SK-N-SH treated with all-trans-retinoic acid at 6 μM for 48 hours (cell line): Measurements from ENCODE around the gene SLC9B1.

Experiments
- ATAC-seq: fragments of 200-7000 bp; cut with Tn5 transposase; 3 replicates; pipeline ENCODE4 v1.9.1; 2020; ENCODE audit warnings: mild to moderate bottlenecking, moderate library complexity
- ARNTL ChIP-seq: fragments of 450-650 bp; formaldehyde crosslinking; IDR thresholded peaks from 2 replicates; pipeline ENCODE4 v1.5.0; 2020; ENCODE audit warnings: low read depth, mild to moderate bottlenecking, moderate library complexity, borderline replicate concordance
- BACH2 ChIP-seq: fragments of 250-450 bp; sonication (Bioruptor Pico); IDR thresholded peaks from 2 replicates; pipeline ENCODE4 v1.9.0; 2021; ENCODE audit warnings: mild to moderate bottlenecking, borderline replicate concordance
- CSDC2 ChIP-seq: fragments of 250-450 bp; sonication (Bioruptor Pico); IDR thresholded peaks from 2 replicates; pipeline ENCODE4 v1.5.0; 2020; ENCODE audit warnings: mild to moderate bottlenecking, moderate library complexity
- CSRNP3 ChIP-seq: fragments of 250-450 bp; sonication (Bioruptor Pico); IDR thresholded peaks from 2 replicates; pipeline ENCODE4 v1.5.1; 2021; ENCODE audit warnings: mild to moderate bottlenecking, moderate library complexity
- ESRRG ChIP-seq: fragments of 250-450 bp; sonication (Bioruptor Pico); IDR thresholded peaks from 2 replicates; pipeline ENCODE4 v1.6.1; 2021; ENCODE audit warnings: mild to moderate bottlenecking
- GLIS3 ChIP-seq: fragments of 250-450 bp; sonication (Bioruptor Pico); IDR thresholded peaks from 2 replicates; pipeline ENCODE4 v1.5.0; 2020; ENCODE audit warnings: mild to moderate bottlenecking, moderate library complexity
- ISL1 ChIP-seq: fragments of 250-450 bp; sonication (Bioruptor Pico); IDR thresholded peaks from 2 replicates; pipeline ENCODE4 v2.1.2; 2022; ENCODE audit warnings: mild to moderate bottlenecking, moderate library complexity
- OSR1 ChIP-seq: fragments of 250-450 bp; sonication (Bioruptor Pico); IDR thresholded peaks from 2 replicates; pipeline ENCODE4 v1.8.0; 2022; ENCODE audit warnings: moderate library complexity, mild to moderate bottlenecking, inconsistent platforms
- PATZ1 ChIP-seq: fragments of 250-450 bp; sonication (Bioruptor Pico); IDR thresholded peaks from 2 replicates; pipeline ENCODE4 v1.8.0; 2020; ENCODE audit warnings: mild to moderate bottlenecking, moderate library complexity, borderline replicate concordance
- PPARA ChIP-seq: fragments of 250-450 bp; sonication (Bioruptor Pico); IDR thresholded peaks from 2 replicates; pipeline ENCODE4 v1.5.0; 2020; ENCODE audit warnings: mild to moderate bottlenecking, borderline replicate concordance
- RARB ChIP-seq: fragments of 250-450 bp; sonication (Bioruptor Pico); IDR thresholded peaks from 2 replicates; pipeline ENCODE4 v1.8.0; 2021; ENCODE audit warnings: mild to moderate bottlenecking, moderate library complexity
- SNAI2 ChIP-seq: fragments of 250-450 bp; sonication (Bioruptor Pico); IDR thresholded peaks from 2 replicates; pipeline ENCODE4 v1.5.0; 2020; ENCODE audit warnings: mild to moderate bottlenecking, moderate library complexity
- TCF4 ChIP-seq: fragments of 250-450 bp; sonication (Bioruptor Pico); IDR thresholded peaks from 2 replicates; pipeline ENCODE4 v1.8.0; 2021; ENCODE audit warnings: mild to moderate bottlenecking, moderate library complexity, borderline replicate concordance
- TOX ChIP-seq: fragments of 250-450 bp; sonication (Bioruptor Pico); IDR thresholded peaks from 2 replicates; pipeline ENCODE4 v1.8.0; 2021; ENCODE audit warnings: mild to moderate bottlenecking, moderate library complexity, borderline replicate concordance
- ZC3H10 ChIP-seq: fragments of 250-450 bp; sonication (Bioruptor Pico); IDR thresholded peaks from 2 replicates; pipeline ENCODE4 v1.5.1; 2021; ENCODE audit warnings: mild to moderate bottlenecking, moderate library complexity
- ZFP3 ChIP-seq: fragments of 250-450 bp; sonication (Bioruptor Pico); IDR thresholded peaks from 2 replicates; pipeline ENCODE4 v1.5.0; 2020; ENCODE audit warnings: mild to moderate bottlenecking, moderate library complexity
- ZFP30 ChIP-seq: fragments of 450-650 bp; formaldehyde crosslinking; IDR thresholded peaks from 2 replicates; pipeline ENCODE4 v1.5.0; 2022; ENCODE audit warnings: mild to moderate bottlenecking, moderate library complexity
- ZNF565 ChIP-seq: fragments of 450-650 bp; formaldehyde crosslinking; conservative IDR thresholded peaks from 2 replicates; pipeline ENCODE4 v1.5.0; 2020; ENCODE audit warnings: low read depth, mild to moderate bottlenecking, moderate library complexity
- ZNF70 ChIP-seq: fragments of 450-650 bp; formaldehyde crosslinking; IDR thresholded peaks from 2 replicates; pipeline ENCODE4 v1.5.0; 2020; ENCODE audit warnings: mild to moderate bottlenecking, moderate library complexity
- ZNF8 ChIP-seq: fragments of 450-650 bp; formaldehyde crosslinking; IDR thresholded peaks from 2 replicates; pipeline ENCODE4 v1.5.0; 2020; ENCODE audit warnings: mild to moderate bottlenecking, moderate library complexity
- TF ChIP-seq, protein P1 (sequence below): fragments of 250-450 bp; sonication (Bioruptor Pico); IDR thresholded peaks from 2 replicates; pipeline ENCODE4 v1.5.0; 2020; ENCODE audit warnings: mild to moderate bottlenecking, moderate library complexity
- TF ChIP-seq, protein P2 (sequence below): fragments of 250-450 bp; sonication (Bioruptor Pico); IDR thresholded peaks from 2 replicates; pipeline ENCODE4 v1.8.0; 2021; ENCODE audit warnings: low read depth, mild to moderate bottlenecking, moderate library complexity, borderline replicate concordance
- TF ChIP-seq, protein P3 (sequence below): fragments of 250-450 bp; sonication (Bioruptor Pico); IDR thresholded peaks from 2 replicates; pipeline ENCODE4 v1.5.1; 2020; ENCODE audit warnings: low read depth, mild to moderate bottlenecking, moderate library complexity

SLC9B1 gene

DNA sequence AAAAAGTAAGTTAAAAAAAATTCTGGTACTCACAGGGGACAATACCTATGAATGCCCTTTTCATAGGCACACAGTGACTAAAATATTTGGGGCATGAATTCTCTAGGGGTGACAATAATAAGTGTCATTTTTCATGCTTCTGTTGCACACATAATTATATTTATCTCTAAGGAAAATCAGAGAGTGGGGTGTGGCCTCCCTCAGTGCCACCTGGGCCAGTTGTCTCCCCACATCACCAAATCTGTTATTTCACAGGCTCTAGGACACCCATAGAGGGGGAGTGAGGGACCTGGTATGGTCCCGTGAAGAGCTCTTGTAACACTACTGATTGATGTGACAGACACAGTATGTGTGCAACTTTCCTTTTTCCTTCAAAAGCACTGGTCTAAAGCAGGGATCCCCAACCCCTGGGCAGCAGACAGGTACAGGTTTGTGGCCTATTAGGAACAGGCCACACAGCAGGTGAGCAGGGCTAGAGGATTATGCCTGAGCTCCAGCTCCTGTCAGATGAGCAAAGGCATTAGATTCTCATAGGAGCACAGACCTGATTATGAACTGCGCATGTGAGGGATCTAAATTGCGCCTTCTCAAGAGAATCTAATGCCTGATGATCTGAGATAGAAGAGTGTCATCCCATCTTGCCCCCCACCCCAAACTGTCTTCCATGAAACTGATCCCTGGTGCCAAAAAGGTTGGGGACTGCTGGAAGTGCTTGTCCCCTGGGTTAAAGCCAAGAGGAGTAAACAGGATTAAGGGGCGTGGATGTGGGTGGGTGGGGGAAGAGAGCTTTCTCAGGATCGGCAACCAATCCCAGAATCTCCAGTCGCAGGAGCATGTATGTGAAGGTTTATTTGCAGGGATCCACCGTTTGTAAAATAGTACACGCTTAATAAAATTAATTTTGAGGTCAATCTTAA is 856 bp downstream of the SLC9B1 start:
- ATAC-seq, result peak; percentile 52
- TF ChIP-seq ARNTL (CRISPR knock-in tag) (no peak), GLIS3 (CRISPR knock-in tag) (no peak), CSRNP3 (CRISPR knock-in tag) (no peak), CSDC2 (CRISPR knock-in tag) (no peak), ZFP3 (CRISPR knock-in tag) (no peak), ZC3H10 (CRISPR knock-in tag) (no peak), ZFP30 (CRISPR knock-in tag) (no peak), RARB (CRISPR knock-in tag) (no peak), ZNF565 (no peak), ESRRG (CRISPR knock-in tag) (no peak), OSR1 (CRISPR knock-in tag) (no peak), TCF4 (no peak), TOX (CRISPR knock-in tag) (no peak), PATZ1 (CRISPR knock-in tag) (no peak), PPARA (CRISPR knock-in tag) (no peak), BACH2 (CRISPR knock-in tag) (no peak)
- TF ChIP-seq, protein P1, sequence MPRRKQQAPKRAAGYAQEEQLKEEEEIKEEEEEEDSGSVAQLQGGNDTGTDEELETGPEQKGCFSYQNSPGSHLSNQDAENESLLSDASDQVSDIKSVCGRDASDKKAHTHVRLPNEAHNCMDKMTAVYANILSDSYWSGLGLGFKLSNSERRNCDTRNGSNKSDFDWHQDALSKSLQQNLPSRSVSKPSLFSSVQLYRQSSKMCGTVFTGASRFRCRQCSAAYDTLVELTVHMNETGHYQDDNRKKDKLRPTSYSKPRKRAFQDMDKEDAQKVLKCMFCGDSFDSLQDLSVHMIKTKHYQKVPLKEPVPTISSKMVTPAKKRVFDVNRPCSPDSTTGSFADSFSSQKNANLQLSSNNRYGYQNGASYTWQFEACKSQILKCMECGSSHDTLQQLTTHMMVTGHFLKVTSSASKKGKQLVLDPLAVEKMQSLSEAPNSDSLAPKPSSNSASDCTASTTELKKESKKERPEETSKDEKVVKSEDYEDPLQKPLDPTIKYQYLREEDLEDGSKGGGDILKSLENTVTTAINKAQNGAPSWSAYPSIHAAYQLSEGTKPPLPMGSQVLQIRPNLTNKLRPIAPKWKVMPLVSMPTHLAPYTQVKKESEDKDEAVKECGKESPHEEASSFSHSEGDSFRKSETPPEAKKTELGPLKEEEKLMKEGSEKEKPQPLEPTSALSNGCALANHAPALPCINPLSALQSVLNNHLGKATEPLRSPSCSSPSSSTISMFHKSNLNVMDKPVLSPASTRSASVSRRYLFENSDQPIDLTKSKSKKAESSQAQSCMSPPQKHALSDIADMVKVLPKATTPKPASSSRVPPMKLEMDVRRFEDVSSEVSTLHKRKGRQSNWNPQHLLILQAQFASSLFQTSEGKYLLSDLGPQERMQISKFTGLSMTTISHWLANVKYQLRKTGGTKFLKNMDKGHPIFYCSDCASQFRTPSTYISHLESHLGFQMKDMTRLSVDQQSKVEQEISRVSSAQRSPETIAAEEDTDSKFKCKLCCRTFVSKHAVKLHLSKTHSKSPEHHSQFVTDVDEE (CRISPR knock-in tag), result no peak
- TF ChIP-seq, protein P2, sequence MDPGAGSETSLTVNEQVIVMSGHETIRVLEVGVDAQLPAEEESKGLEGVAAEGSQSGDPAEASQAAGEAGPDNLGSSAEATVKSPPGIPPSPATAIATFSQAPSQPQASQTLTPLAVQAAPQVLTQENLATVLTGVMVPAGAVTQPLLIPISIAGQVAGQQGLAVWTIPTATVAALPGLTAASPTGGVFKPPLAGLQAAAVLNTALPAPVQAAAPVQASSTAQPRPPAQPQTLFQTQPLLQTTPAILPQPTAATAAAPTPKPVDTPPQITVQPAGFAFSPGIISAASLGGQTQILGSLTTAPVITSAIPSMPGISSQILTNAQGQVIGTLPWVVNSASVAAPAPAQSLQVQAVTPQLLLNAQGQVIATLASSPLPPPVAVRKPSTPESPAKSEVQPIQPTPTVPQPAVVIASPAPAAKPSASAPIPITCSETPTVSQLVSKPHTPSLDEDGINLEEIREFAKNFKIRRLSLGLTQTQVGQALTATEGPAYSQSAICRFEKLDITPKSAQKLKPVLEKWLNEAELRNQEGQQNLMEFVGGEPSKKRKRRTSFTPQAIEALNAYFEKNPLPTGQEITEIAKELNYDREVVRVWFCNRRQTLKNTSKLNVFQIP (CRISPR knock-in tag), result no peak
- TF ChIP-seq, protein P3, sequence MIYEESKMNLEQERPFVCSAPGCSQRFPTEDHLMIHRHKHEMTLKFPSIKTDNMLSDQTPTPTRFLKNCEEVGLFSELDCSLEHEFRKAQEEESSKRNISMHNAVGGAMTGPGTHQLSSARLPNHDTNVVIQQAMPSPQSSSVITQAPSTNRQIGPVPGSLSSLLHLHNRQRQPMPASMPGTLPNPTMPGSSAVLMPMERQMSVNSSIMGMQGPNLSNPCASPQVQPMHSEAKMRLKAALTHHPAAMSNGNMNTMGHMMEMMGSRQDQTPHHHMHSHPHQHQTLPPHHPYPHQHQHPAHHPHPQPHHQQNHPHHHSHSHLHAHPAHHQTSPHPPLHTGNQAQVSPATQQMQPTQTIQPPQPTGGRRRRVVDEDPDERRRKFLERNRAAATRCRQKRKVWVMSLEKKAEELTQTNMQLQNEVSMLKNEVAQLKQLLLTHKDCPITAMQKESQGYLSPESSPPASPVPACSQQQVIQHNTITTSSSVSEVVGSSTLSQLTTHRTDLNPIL (CRISPR knock-in tag), result no peak

DNA sequence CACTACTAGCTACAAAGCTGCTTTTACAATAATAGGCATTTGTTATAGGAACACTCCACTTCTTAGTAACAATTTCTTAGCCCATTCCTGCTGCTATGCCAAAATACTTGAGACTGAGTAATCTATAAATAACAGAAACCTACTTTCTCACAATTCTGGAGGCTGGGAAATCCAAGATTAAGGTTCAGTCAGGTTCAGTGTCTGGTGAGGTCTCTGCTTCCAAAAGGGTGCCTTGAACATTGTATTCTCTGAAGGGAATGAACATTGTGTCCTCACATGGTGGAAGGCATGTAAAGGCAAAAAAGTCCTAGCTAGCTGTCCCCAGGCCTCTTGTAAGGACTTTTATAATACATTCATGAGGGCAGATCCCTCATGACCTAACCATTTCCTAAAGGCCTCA is 7.0 kb downstream of the SLC9B1 start:
- no peak for ATAC-seq
- TF ChIP-seq TOX (CRISPR knock-in tag), result no peak
- TF ChIP-seq, protein P2 (CRISPR knock-in tag), result no peak
- no peak for TF ChIP-seq ARNTL (CRISPR knock-in tag)
- TF ChIP-seq ISL1 (CRISPR knock-in tag), result no peak
- TF ChIP-seq OSR1 (CRISPR knock-in tag), result no peak
- no peak for TF ChIP-seq CSRNP3 (CRISPR knock-in tag)
- TF ChIP-seq RARB (CRISPR knock-in tag), result no peak
- TF ChIP-seq ZNF70 (CRISPR knock-in tag), result no peak
- TF ChIP-seq ZNF8 (CRISPR knock-in tag), result no peak
- no peak for TF ChIP-seq SNAI2 (CRISPR knock-in tag)
- no peak for TF ChIP-seq ZFP30 (CRISPR knock-in tag)
- no peak for TF ChIP-seq PPARA (CRISPR knock-in tag)
- no peak for TF ChIP-seq ZFP3 (CRISPR knock-in tag)
- no peak for TF ChIP-seq ZNF565
